Measurements from ENCODE around the gene SCN5A.
"Not testable (repeated sequence)": the region's sequence is repeated elsewhere in the genome, so short reads cannot be mapped to it uniquely, and the experiment has no call there.

SCN5A gene

DNA sequence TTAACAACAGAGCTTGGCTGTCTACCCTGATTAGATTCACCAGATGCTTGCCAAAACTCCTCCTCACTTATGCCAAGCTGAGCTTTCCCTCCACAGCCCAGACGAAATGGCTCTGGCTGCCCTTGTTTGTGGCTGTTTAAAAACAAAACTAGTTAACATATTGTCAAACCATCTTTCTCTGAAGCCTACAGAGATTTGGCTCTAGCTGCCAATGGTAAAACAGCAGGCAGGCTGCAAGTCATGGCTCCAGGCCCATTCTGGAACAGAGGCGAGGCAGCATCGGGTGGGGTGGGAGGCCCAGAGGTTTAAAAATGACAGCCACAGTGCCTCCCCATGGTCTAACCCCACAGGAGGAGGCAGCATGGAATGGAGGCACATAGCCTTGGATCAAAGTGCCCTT is 75.9 kb downstream of the SCN5A start:
- Histone ChIP-seq H3K4me1 (ENCODE audit: control insufficient read depth, insufficient read depth, low read depth, low read length) (peaks cover under 1% of the 10 kb centered on the region), H3K4me2 (ENCODE audit: low read length, poor library complexity, severe bottlenecking) (no peak overlapping the region), H2BK12ac (ENCODE audit: low read length in 2 of 2) (no peak overlapping the region), H3K14ac (ENCODE audit: low read length in 2 of 2) (no peak overlapping the region), H4K8ac (ENCODE audit: low read length) (no peak overlapping the region), H4K91ac (ENCODE audit: low read length) (no peak overlapping the region), H3K9ac (ENCODE audit: low read length) (no peak overlapping the region), H2BK120ac (ENCODE audit: low read depth, low read length) (no peak overlapping the region), H3K23ac (ENCODE audit: low read length in 2 of 2) (no peak overlapping the region), H3K79me1 (replicated peaks; ENCODE audit: low read length, poor library complexity, severe bottlenecking) (no peaks in the 10 kb centered on the region), H3K4ac (ENCODE audit: low read depth in 1 of 2, low read length in 2 of 2) (no peak overlapping the region), H3K9me3 (ENCODE audit: control insufficient read depth, low read length) (no peaks in the 10 kb centered on the region), H2AFZ (ENCODE audit: low read depth, low read length) (no peak overlapping the region), H3K27me3 (ENCODE audit: control insufficient read depth in 1 of 2, insufficient read depth in 1 of 2, low read length in 2 of 2) (peaks cover 11 to 12% of the 10 kb centered on the region in 2 experiments), H2BK15ac (ENCODE audit: low read depth, poor library complexity, severe bottlenecking) (no peak overlapping the region), H3K18ac (ENCODE audit: low read depth in 1 of 2, low read length in 2 of 2) (no peak overlapping the region), H3K36me3 (ENCODE audit: control insufficient read depth in 1 of 2, insufficient read depth in 2 of 2, low read depth in 1 of 2, low read length in 2 of 2) (no peaks in the 10 kb centered on the region), H3K27ac (ENCODE audit: low read length, poor library complexity, severe bottlenecking) (no peak overlapping the region), H2BK5ac (ENCODE audit: low read depth, low read length, poor library complexity, severe bottlenecking) (no peak overlapping the region), H2AK5ac (ENCODE audit: low read length, severe bottlenecking) (no peak overlapping the region), H3K4me3 (ENCODE audit: insufficient read depth in 1 of 2, low read depth in 1 of 2, low read length in 2 of 2) (no peak overlapping the region)
- no peak for DNase-seq
- 78% methylated on average over 3 of the region's 3 CpGs for WGBS

DNA sequence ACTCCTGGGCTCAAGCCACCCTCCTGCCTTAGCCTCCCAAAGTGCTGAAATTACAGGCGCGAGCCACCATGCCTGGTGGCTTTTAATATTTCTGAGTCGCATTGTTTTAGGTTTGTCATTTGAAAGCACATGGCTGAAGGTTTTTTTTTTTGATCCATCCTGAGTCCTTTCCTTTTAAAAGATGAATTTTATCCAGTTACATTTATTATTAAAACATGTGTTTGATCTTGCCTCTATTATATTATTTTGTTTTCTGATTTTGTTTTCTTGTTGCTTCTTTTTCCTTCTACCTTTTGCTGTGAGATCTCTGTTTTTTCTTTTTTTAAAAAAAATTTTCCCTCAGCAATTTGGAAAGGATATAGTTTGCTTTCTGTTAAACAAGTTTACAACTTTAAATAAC is 76.4 kb downstream of the SCN5A start:
- Histone ChIP-seq H3K9ac (ENCODE audit: low read length) (no peak overlapping the region), H3K14ac (ENCODE audit: low read length in 2 of 2) (no peak overlapping the region), H2BK120ac (ENCODE audit: low read depth, low read length) (no peak overlapping the region), H3K4me3 (ENCODE audit: insufficient read depth in 1 of 2, low read depth in 1 of 2, low read length in 2 of 2) (no peak overlapping the region), H3K27ac (ENCODE audit: low read length, poor library complexity, severe bottlenecking) (no peak overlapping the region), H2BK15ac (ENCODE audit: low read depth, poor library complexity, severe bottlenecking) (no peak overlapping the region), H2BK5ac (ENCODE audit: low read depth, low read length, poor library complexity, severe bottlenecking) (no peak overlapping the region), H3K27me3 (ENCODE audit: control insufficient read depth in 1 of 2, insufficient read depth in 1 of 2, low read length in 2 of 2) (peaks cover 7 to 10% of the 10 kb centered on the region in 2 experiments), H3K23ac (ENCODE audit: low read length in 2 of 2) (no peak overlapping the region), H3K4me2 (ENCODE audit: low read length, poor library complexity, severe bottlenecking) (no peak overlapping the region), H3K9me3 (ENCODE audit: control insufficient read depth, low read length) (no peaks in the 10 kb centered on the region), H2AFZ (ENCODE audit: low read depth, low read length) (no peak overlapping the region), H3K79me1 (replicated peaks; ENCODE audit: low read length, poor library complexity, severe bottlenecking) (no peaks in the 10 kb centered on the region), H4K91ac (ENCODE audit: low read length) (no peak overlapping the region), H2BK12ac (ENCODE audit: low read length in 2 of 2) (no peak overlapping the region), H2AK5ac (ENCODE audit: low read length, severe bottlenecking) (no peak overlapping the region), H3K18ac (ENCODE audit: low read depth in 1 of 2, low read length in 2 of 2) (no peak overlapping the region), H3K4me1 (ENCODE audit: control insufficient read depth, insufficient read depth, low read depth, low read length) (no peaks in the 10 kb centered on the region), H3K36me3 (ENCODE audit: control insufficient read depth in 1 of 2, insufficient read depth in 2 of 2, low read depth in 1 of 2, low read length in 2 of 2) (no peaks in the 10 kb centered on the region), H4K8ac (ENCODE audit: low read length) (no peak overlapping the region), H3K4ac (ENCODE audit: low read depth in 1 of 2, low read length in 2 of 2) (no peak overlapping the region)
- 100% methylated on average over 2 of the region's 3 CpGs for WGBS
- DNase-seq = no peak

DNA sequence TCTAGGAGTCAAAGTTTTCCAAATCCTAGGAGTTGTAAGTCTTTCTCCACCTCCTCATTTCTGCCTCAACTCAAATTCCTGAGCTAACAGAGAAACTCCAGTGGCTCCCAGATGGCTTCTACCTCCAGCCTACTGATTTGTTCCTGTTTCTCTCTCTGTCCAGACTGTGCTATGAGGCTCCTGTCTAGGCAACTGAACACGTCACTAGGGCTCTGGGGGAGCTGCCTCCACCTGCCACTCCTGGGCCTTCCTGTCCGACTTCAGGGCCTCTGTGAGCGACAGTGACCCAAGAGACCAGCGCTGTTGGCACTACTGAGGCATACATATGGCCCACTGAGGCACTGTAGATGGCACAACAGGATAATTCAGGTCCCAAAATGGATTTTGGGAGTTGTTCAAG is 82.0 kb downstream of the SCN5A start:
- H3K9me3 ChIP-seq (ENCODE audit: control insufficient read depth, low read length) = no peaks in the 10 kb centered on the region
- H3K4ac ChIP-seq (ENCODE audit: low read depth in 1 of 2, low read length in 2 of 2) = no peak overlapping the region
- no peak overlapping the region for H3K14ac ChIP-seq (ENCODE audit: low read length in 2 of 2)
- H2BK12ac ChIP-seq (ENCODE audit: low read length in 2 of 2) = no peak overlapping the region
- H3K4me2 ChIP-seq (ENCODE audit: low read length, poor library complexity, severe bottlenecking) = no peak overlapping the region
- H2AFZ ChIP-seq (ENCODE audit: low read depth, low read length) = no peak overlapping the region
- no peaks in the 10 kb centered on the region for H3K4me1 ChIP-seq (ENCODE audit: control insufficient read depth, insufficient read depth, low read depth, low read length)
- no peak overlapping the region for H3K23ac ChIP-seq (ENCODE audit: low read length in 2 of 2)
- H3K36me3 ChIP-seq (ENCODE audit: control insufficient read depth in 1 of 2, insufficient read depth in 2 of 2, low read depth in 1 of 2, low read length in 2 of 2) = no peaks in the 10 kb centered on the region
- no peaks in the 10 kb centered on the region for H3K27me3 ChIP-seq (ENCODE audit: control insufficient read depth in 1 of 2, insufficient read depth in 1 of 2, low read length in 2 of 2)
- no peak overlapping the region for H3K27ac ChIP-seq (ENCODE audit: low read length, poor library complexity, severe bottlenecking)
- H3K9ac ChIP-seq (ENCODE audit: low read length) = no peak overlapping the region
- H4K91ac ChIP-seq (ENCODE audit: low read length) = no peak overlapping the region
- no peak for DNase-seq
- H2BK5ac ChIP-seq (ENCODE audit: low read depth, low read length, poor library complexity, severe bottlenecking) = no peak overlapping the region
- no peak overlapping the region for H2BK120ac ChIP-seq (ENCODE audit: low read depth, low read length)
- 73% methylated on average over 4 of the region's 4 CpGs for WGBS
- no peaks in the 10 kb centered on the region for H3K79me1 ChIP-seq (replicated peaks; ENCODE audit: low read length, poor library complexity, severe bottlenecking)
- no peak overlapping the region for H3K18ac ChIP-seq (ENCODE audit: low read depth in 1 of 2, low read length in 2 of 2)
- no peak overlapping the region for H4K8ac ChIP-seq (ENCODE audit: low read length)
- no peak overlapping the region for H3K4me3 ChIP-seq (ENCODE audit: insufficient read depth in 1 of 2, low read depth in 1 of 2, low read length in 2 of 2)
- no peak overlapping the region for H2BK15ac ChIP-seq (ENCODE audit: low read depth, poor library complexity, severe bottlenecking)
- no peak overlapping the region for H2AK5ac ChIP-seq (ENCODE audit: low read length, severe bottlenecking)

DNA sequence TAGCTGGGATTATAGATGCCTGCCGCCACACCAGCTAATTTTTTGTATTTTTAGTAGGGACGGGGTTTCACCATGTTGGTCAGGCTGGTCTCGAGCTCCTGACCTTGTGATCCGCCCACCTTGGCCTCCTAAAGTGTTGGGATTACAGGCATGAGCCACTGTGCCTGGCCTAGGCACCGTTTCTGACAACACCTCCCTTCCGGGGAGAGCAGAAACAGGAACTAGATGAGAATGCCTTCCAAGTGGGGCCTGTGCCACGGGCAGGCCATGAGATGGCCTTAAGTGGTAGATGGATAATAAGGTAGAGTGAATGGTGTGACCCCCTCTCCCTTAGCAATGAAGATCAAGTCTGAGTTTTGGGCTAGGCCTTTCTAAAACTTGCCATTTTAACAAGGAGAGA is 82.7 kb downstream of the SCN5A start:
- H2BK15ac ChIP-seq (ENCODE audit: low read depth, poor library complexity, severe bottlenecking); H4K91ac ChIP-seq (ENCODE audit: low read length); H2BK12ac ChIP-seq (ENCODE audit: low read length in 2 of 2); H4K8ac ChIP-seq (ENCODE audit: low read length); H2BK5ac ChIP-seq (ENCODE audit: low read depth, low read length, poor library complexity, severe bottlenecking); DNase-seq; H3K9ac ChIP-seq (ENCODE audit: low read length); H2AK5ac ChIP-seq (ENCODE audit: low read length, severe bottlenecking); H3K18ac ChIP-seq (ENCODE audit: low read depth in 1 of 2, low read length in 2 of 2); H3K4ac ChIP-seq (ENCODE audit: low read depth in 1 of 2, low read length in 2 of 2); H3K27ac ChIP-seq (ENCODE audit: low read length, poor library complexity, severe bottlenecking); H3K9me3 ChIP-seq (ENCODE audit: control insufficient read depth, low read length); H3K4me3 ChIP-seq (ENCODE audit: insufficient read depth in 1 of 2, low read depth in 1 of 2, low read length in 2 of 2); H3K79me1 ChIP-seq (replicated peaks; ENCODE audit: low read length, poor library complexity, severe bottlenecking); H2AFZ ChIP-seq (ENCODE audit: low read depth, low read length); H3K4me2 ChIP-seq (ENCODE audit: low read length, poor library complexity, severe bottlenecking); H3K14ac ChIP-seq (ENCODE audit: low read length in 2 of 2); H3K23ac ChIP-seq (ENCODE audit: low read length in 2 of 2); H2BK120ac ChIP-seq (ENCODE audit: low read depth, low read length); H3K4me1 ChIP-seq (ENCODE audit: control insufficient read depth, insufficient read depth, low read depth, low read length); H3K36me3 ChIP-seq (ENCODE audit: control insufficient read depth in 1 of 2, insufficient read depth in 2 of 2, low read depth in 1 of 2, low read length in 2 of 2); H3K27me3 ChIP-seq (ENCODE audit: control insufficient read depth in 1 of 2, insufficient read depth in 1 of 2, low read length in 2 of 2): not testable (repeated sequence)
- WGBS = 78% methylated on average over 7 of the region's 7 CpGs
